ENCODE measurements around the gene COL5A2.

The COL5A2 gene

DNA sequence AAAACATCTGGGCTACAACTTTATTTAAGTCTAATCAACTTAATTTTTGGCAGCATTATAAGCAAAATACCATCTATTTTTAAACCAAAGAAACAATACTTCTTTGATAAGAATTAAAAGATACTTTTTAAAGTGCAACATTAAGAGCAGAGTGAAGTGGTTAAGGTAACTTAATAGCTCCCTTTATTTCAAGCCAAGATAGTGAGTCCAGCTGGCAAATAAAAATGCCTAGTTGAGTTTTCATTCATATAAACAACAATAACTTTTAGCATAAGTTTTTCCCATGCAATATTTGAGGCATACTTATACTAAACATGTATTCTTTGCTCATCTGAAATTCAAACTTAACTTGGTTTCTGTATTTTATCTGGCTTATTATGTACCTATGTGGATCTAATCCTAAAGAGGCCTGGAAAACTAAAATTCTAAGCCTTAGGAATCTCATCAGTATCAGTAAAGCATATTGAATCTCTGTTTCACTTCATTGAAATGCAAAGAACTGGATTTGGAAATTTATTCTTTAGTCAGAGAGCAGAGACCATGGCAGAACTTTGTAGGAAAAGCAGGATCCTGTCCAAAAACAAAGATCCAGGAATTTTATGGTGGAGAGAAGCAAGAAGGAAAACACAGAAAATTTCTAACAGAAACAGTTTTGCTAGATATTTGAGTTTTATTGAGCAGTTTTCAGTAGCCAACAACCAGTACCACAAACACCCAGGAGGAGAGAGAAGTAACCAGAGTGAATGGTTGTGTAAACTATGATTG lies 109.5 kb downstream of the COL5A2 start:
- no peaks in the 10 kb centered on the region for H3K9me3 ChIP-seq (ENCODE audit: control insufficient read depth, low read length)
- H3K36me3 ChIP-seq (ENCODE audit: control insufficient read depth, insufficient read depth, low read length) = no peaks in the 10 kb centered on the region
- H3K4me3 ChIP-seq (ENCODE audit: insufficient read depth, low read depth, low read length) = no peak overlapping the region
- H3K27ac ChIP-seq (ENCODE audit: insufficient read depth, low read depth, low read length, poor library complexity, severe bottlenecking) = no peak overlapping the region
- no peaks in the 10 kb centered on the region for H3K4me1 ChIP-seq (ENCODE audit: control insufficient read depth, insufficient read depth, low read length)
- no peaks in the 10 kb centered on the region for H3K27me3 ChIP-seq (ENCODE audit: control insufficient read depth, insufficient read depth, low read length, poor library complexity, severe bottlenecking)

- Histone ChIP-seq H3K9me3 (ENCODE audit: control insufficient read depth, low read length) (no peaks in the 10 kb centered on the region), H3K27ac (ENCODE audit: insufficient read depth, low read depth, low read length, poor library complexity, severe bottlenecking) (no peak overlapping the region), H3K27me3 (ENCODE audit: control insufficient read depth, insufficient read depth, low read length, poor library complexity, severe bottlenecking) (no peaks in the 10 kb centered on the region), H3K4me3 (ENCODE audit: insufficient read depth, low read depth, low read length) (no peak overlapping the region), H3K36me3 (ENCODE audit: control insufficient read depth, insufficient read depth, low read length) (no peaks in the 10 kb centered on the region), H3K4me1 (ENCODE audit: control insufficient read depth, insufficient read depth, low read length) (no peaks in the 10 kb centered on the region)
These were observed 113.5 kb downstream of the COL5A2 start for GRCh38 chr2:189066037-189066436.

- WGBS, 2 experiments = 83 to 100% methylated on average over 1 of the region's 1 CpG
- Histone ChIP-seq H3K36me3 (ENCODE audit: control insufficient read depth, insufficient read depth, low read length) (no peaks in the 10 kb centered on the region), H3K27me3 (ENCODE audit: control insufficient read depth, insufficient read depth, low read length, poor library complexity, severe bottlenecking) (no peaks in the 10 kb centered on the region), H3K27ac (ENCODE audit: insufficient read depth, low read depth, low read length, poor library complexity, severe bottlenecking) (no peak overlapping the region), H3K9me3 (ENCODE audit: control insufficient read depth, low read length) (no peaks in the 10 kb centered on the region), H3K4me1 (ENCODE audit: control insufficient read depth, insufficient read depth, low read length) (no peaks in the 10 kb centered on the region), H3K4me3 (ENCODE audit: insufficient read depth, low read depth, low read length) (no peak overlapping the region)
These were observed 119.4 kb downstream of the COL5A2 start for GRCh38 chr2:189060096-189060642.

GRCh38 chr2:189057316-189057715 lies 122.2 kb downstream of the COL5A2 start:
- H3K9me3 ChIP-seq (ENCODE audit: control insufficient read depth, low read length) = no peaks in the 10 kb centered on the region
- no peak overlapping the region for H3K4me3 ChIP-seq (ENCODE audit: insufficient read depth, low read depth, low read length)
- H3K27me3 ChIP-seq (ENCODE audit: control insufficient read depth, insufficient read depth, low read length, poor library complexity, severe bottlenecking) = no peaks in the 10 kb centered on the region
- no peak overlapping the region for H3K27ac ChIP-seq (ENCODE audit: insufficient read depth, low read depth, low read length, poor library complexity, severe bottlenecking)
- no peaks in the 10 kb centered on the region for H3K36me3 ChIP-seq (ENCODE audit: control insufficient read depth, insufficient read depth, low read length)
- H3K4me1 ChIP-seq (ENCODE audit: control insufficient read depth, insufficient read depth, low read length) = no peaks in the 10 kb centered on the region
- 89 to 100% methylated on average over 1 of the region's 2 CpGs for WGBS, 2 experiments

DNA sequence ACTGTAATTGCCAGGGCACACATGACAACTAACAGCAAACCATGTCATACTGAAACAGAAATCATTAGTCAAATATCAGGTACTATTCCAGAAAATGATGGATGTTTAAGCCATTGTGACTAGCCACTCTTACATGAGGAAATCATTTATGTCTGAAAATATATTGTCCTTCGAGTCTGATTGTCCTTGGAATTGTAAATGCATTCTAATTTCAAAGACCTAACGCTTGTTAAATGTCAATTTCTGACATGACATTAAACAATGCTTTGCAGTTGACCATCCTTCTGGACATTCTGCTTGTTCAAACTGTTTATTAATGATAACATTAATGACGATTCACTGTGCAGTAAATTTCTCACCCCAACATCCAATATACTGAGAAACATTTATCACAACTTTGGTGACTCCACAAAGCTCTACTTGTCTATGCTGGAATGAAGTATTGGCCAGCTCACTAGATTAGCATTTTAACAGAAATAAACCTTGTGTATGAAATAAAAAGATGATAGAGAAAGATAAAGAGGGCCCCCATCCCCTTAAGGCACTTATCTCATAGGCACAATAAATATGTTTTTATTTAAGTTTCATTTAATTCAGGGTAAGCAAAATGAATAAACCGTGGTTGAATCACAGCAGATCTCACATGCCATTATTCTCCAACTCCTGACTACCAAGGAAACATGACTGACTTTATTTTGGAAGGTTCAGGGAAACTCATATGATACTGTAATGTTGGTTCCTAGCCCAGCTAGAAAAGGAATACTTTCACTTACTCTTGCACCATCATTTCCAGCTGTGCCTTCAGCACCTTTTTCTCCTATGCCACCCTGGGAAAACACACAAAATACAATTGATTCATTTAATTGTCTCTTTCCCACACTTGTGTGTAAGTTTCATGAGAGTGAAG lies 123.1 kb downstream of the COL5A2 start:
- WGBS, 2 experiments = 90 to 99% methylated on average over 3 to 4 of the region's 4 CpGs
- H3K9me3 ChIP-seq (ENCODE audit: control insufficient read depth, low read length) = no peaks in the 10 kb centered on the region
- H3K36me3 ChIP-seq (ENCODE audit: control insufficient read depth, insufficient read depth, low read length) = no peaks in the 10 kb centered on the region
- no peaks in the 10 kb centered on the region for H3K4me1 ChIP-seq (ENCODE audit: control insufficient read depth, insufficient read depth, low read length)
- H3K4me3 ChIP-seq (ENCODE audit: insufficient read depth, low read depth, low read length) = no peak overlapping the region
- no peak overlapping the region for H3K27ac ChIP-seq (ENCODE audit: insufficient read depth, low read depth, low read length, poor library complexity, severe bottlenecking)
- no peaks in the 10 kb centered on the region for H3K27me3 ChIP-seq (ENCODE audit: control insufficient read depth, insufficient read depth, low read length, poor library complexity, severe bottlenecking)

- Histone ChIP-seq H3K27ac (ENCODE audit: insufficient read depth, low read depth, low read length, poor library complexity, severe bottlenecking) (no peak overlapping the region), H3K4me3 (ENCODE audit: insufficient read depth, low read depth, low read length) (no peak overlapping the region), H3K27me3 (ENCODE audit: control insufficient read depth, insufficient read depth, low read length, poor library complexity, severe bottlenecking) (no peaks in the 10 kb centered on the region), H3K9me3 (ENCODE audit: control insufficient read depth, low read length) (no peaks in the 10 kb centered on the region), H3K4me1 (ENCODE audit: control insufficient read depth, insufficient read depth, low read length) (no peaks in the 10 kb centered on the region), H3K36me3 (ENCODE audit: control insufficient read depth, insufficient read depth, low read length) (no peaks in the 10 kb centered on the region)
- WGBS, 2 experiments = 93 to 98% methylated on average over 6 of the region's 7 CpGs
These were observed 129.3 kb downstream of the COL5A2 start for GRCh38 chr2:189050165-189050712.

DNA sequence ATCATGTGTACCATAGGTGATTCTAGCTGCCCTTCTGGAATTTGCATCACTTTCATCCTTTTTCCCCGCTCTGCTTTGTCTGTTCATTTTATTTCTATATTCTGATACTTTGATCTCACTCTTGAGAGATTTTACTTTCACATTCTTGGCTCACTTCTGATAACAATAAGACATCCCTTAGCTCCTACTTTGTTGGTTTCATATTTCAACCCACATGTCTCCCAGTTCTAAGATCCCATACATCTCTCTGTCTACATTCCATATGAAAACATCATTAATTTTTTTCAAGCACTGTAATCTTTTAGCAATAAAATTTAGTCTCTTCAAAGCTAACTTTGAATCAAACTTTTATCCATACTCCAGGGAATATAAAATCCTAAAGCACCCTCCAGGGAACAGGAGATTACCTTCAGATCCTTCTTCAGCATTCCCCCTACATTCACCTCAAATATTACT lies 129.8 kb downstream of the COL5A2 start:
- no peaks in the 10 kb centered on the region for H3K36me3 ChIP-seq (ENCODE audit: control insufficient read depth, insufficient read depth, low read length)
- 93 to 95% methylated on average over 1 of the region's 1 CpG for WGBS, 2 experiments
- no peaks in the 10 kb centered on the region for H3K27me3 ChIP-seq (ENCODE audit: control insufficient read depth, insufficient read depth, low read length, poor library complexity, severe bottlenecking)

DNA sequence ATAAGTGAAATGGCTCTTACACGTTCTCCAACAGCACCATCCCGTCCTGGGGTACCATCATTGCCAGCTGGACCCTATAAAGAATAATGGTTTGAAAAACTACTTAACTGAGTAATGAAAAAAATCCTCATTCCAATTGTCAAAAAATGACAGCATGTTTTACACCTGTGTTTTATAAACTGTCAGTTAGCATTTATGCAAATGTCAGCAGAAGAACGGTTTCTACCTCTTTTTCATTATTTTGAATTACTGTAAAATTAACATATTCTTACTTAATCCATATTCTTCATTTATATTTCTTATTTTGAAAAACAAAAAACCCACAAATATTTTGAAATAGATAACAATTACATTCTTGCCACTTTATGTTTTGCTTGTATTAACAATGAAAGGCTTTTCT lies 131.4 kb downstream of the COL5A2 start:
- no peaks in the 10 kb centered on the region for H3K27me3 ChIP-seq (ENCODE audit: control insufficient read depth, insufficient read depth, low read length, poor library complexity, severe bottlenecking)
- no peak overlapping the region for H3K27ac ChIP-seq (ENCODE audit: insufficient read depth, low read depth, low read length, poor library complexity, severe bottlenecking)
- no peaks in the 10 kb centered on the region for H3K36me3 ChIP-seq (ENCODE audit: control insufficient read depth, insufficient read depth, low read length)
- H3K4me3 ChIP-seq (ENCODE audit: insufficient read depth, low read depth, low read length) = no peak overlapping the region
- H3K9me3 ChIP-seq (ENCODE audit: control insufficient read depth, low read length) = no peaks in the 10 kb centered on the region
- WGBS, 2 experiments = 80 to 100% methylated on average over 1 to 2 of the region's 3 CpGs
- H3K4me1 ChIP-seq (ENCODE audit: control insufficient read depth, insufficient read depth, low read length) = no peaks in the 10 kb centered on the region

More for the DNA sequence above, 129.8 kb downstream of the COL5A2 start:
- Histone ChIP-seq H3K4me3 (ENCODE audit: insufficient read depth, low read depth, low read length) (no peak overlapping the region), H3K27ac (ENCODE audit: insufficient read depth, low read depth, low read length, poor library complexity, severe bottlenecking) (no peak overlapping the region), H3K9me3 (ENCODE audit: control insufficient read depth, low read length) (no peaks in the 10 kb centered on the region), H3K4me1 (ENCODE audit: control insufficient read depth, insufficient read depth, low read length) (no peaks in the 10 kb centered on the region)

GRCh38 chr2:189047171-189047888 lies 132.2 kb downstream of the COL5A2 start:
- no peak overlapping the region for H3K4me3 ChIP-seq (ENCODE audit: insufficient read depth, low read depth, low read length)
- 85 to 90% methylated on average over 2 of the region's 4 CpGs for WGBS, 2 experiments
- H3K36me3 ChIP-seq (ENCODE audit: control insufficient read depth, insufficient read depth, low read length) = no peaks in the 10 kb centered on the region
- H3K4me1 ChIP-seq (ENCODE audit: control insufficient read depth, insufficient read depth, low read length) = no peaks in the 10 kb centered on the region
- no peaks in the 10 kb centered on the region for H3K27me3 ChIP-seq (ENCODE audit: control insufficient read depth, insufficient read depth, low read length, poor library complexity, severe bottlenecking)
- no peaks in the 10 kb centered on the region for H3K9me3 ChIP-seq (ENCODE audit: control insufficient read depth, low read length)
- H3K27ac ChIP-seq (ENCODE audit: insufficient read depth, low read depth, low read length, poor library complexity, severe bottlenecking) = no peak overlapping the region
